HCT116 (cell line): ENCODE data around the gene PPP4R2. TPM values are rescaled to one million over a fixed set of nuclear protein-coding genes. Genes with fewer than 3 reads are reported as not detected.

Experiments
- ATAC-seq: fragments of 200-7000 bp; cut with Tn5 transposase; 2 replicates; pipeline ENCODE4 v1.9.1; 2020; ENCODE audit warnings: mild to moderate bottlenecking, moderate library complexity
- BruUV-seq: library from RNA; stranded (reverse); fragments of 400-500 nt; replicated peaks from 2 replicates; lab custom pipeline; 2021; lab: Mats Ljungman, UMichigan
- CTCF ChIA-PET: fragments of 300-600 bp; sonication (Branson Sonifier 250); formaldehyde crosslinking; loops from one replicate; lab custom pipeline; 2021; ENCODE audit warnings: antibody characterized with exemption; lab: Charles Lee
- POLR2A ChIA-PET: fragments of 300-600, 350-600 bp; sonication (Branson Sonifier 250); formaldehyde crosslinking; loops from one replicate; lab custom pipeline; 2021; ENCODE audit warnings: antibody characterized with exemption; lab: Charles Lee
- RAD21 ChIA-PET, 2 experiments: fragments of 300-600 bp; sonication (Branson Sonifier 250); formaldehyde crosslinking; loops; one replicate each; lab custom pipeline; 2023; ENCODE audit warnings: low total read pairs in 2 of 2; ENCODE audit not compliant: uncharacterized antibody in 2 of 2, unreplicated experiment in 2 of 2, low non-redundant PET in 1 of 2; lab: Charles Lee
- DNase-seq: peaks from one replicate; pipeline ENCODE4 v3.0.0-alpha.2; 2010; ENCODE audit warnings: low read depth, low spot score
- H2AFZ ChIP-seq: fragments of 200-600 bp; shearing (Covaris generic), sonication (generic); 2 replicates; pipeline ENCODE4 v1.6.1; 2017; ENCODE audit warnings: low read depth, mixed run types, mixed read lengths, antibody characterized with exemption, low read length; ENCODE audit not compliant: poor library complexity, severe bottlenecking
- H3K27ac ChIP-seq: 2 replicates; pipeline ENCODE4 v1.5.1; 2012; ENCODE audit warnings: low read depth, low read length
- H3K27me3 ChIP-seq: fragments of 200-600 bp; sonication (generic); 2 replicates; pipeline ENCODE4 v1.6.1; 2016; ENCODE audit warnings: mixed run types, low read length, mixed read lengths; ENCODE audit not compliant: insufficient read depth
- H3K36me3 ChIP-seq, 2 experiments: fragments of 200-500 bp in 1 of 2; fragments of 200-600 bp in 1 of 2; sonication (Bioruptor generic) in 1 of 2; sonication (generic) in 1 of 2; 2 replicates each; pipeline versions ENCODE4 v1.5.1 to v1.6.1; 2014 to 2016; ENCODE audit warnings: low read length in 2 of 2, inconsistent platforms in 1 of 2, mixed read lengths in 1 of 2, mixed run types in 1 of 2; ENCODE audit not compliant: insufficient read depth in 2 of 2, control insufficient read depth in 1 of 2
- H3K4me1 ChIP-seq, 2 experiments: fragments of 200-600 bp in 1 of 2; sonication (generic) in 1 of 2; 2 replicates each; pipeline versions ENCODE4 v1.5.1 to v1.6.1; 2012 to 2017; ENCODE audit warnings: low read length in 2 of 2, inconsistent platforms in 1 of 2, mild to moderate bottlenecking in 1 of 2, mixed read lengths in 1 of 2, mixed run types in 1 of 2, moderate library complexity in 1 of 2; ENCODE audit not compliant: insufficient read depth in 2 of 2, control insufficient read depth in 1 of 2
- H3K4me2 ChIP-seq: fragments of 200-600 bp; sonication (generic); 2 replicates; pipeline ENCODE4 v1.6.1; 2017; ENCODE audit warnings: mixed run types, low read length, mixed read lengths
- H3K4me3 ChIP-seq, 2 experiments: fragments of 200-600 bp in 1 of 2; sonication (generic) in 1 of 2; replicated peaks in 1 of 2; 2 replicates each; pipeline ENCODE4 v1.5.1; 2011 to 2016; ENCODE audit warnings: low read length in 2 of 2, control low read depth in 1 of 2, low read depth in 1 of 2, mild to moderate bottlenecking in 1 of 2, mixed read lengths in 1 of 2, mixed run types in 1 of 2
- H3K79me2 ChIP-seq: fragments of 200-600 bp; sonication (generic); 2 replicates; pipeline ENCODE4 v1.6.1; 2017; ENCODE audit warnings: mild to moderate bottlenecking, mixed run types, low read length, moderate library complexity, mixed read lengths; ENCODE audit not compliant: insufficient read depth
- H3K9ac ChIP-seq: fragments of 200-600 bp; sonication (generic); 2 replicates; pipeline ENCODE4 v1.6.1; 2016; ENCODE audit warnings: low read length, mixed read lengths
- H3K9me2 ChIP-seq: fragments of 200-600 bp; sonication (generic), shearing (Covaris generic); 2 replicates; pipeline ENCODE4 v1.6.1; 2017; ENCODE audit warnings: mixed run types, mild to moderate bottlenecking, moderate library complexity; ENCODE audit not compliant: insufficient read depth
- H3K9me3 ChIP-seq, 2 experiments: fragments of 200-500 bp in 1 of 2; fragments of 200-600 bp in 1 of 2; sonication (Bioruptor generic) in 1 of 2; sonication (generic) in 1 of 2; 2 replicates each; pipeline ENCODE4 v1.6.1; 2014 to 2017; ENCODE audit warnings: low read length in 2 of 2, mixed read lengths in 2 of 2, inconsistent platforms in 1 of 2, low read depth in 1 of 2, mild to moderate bottlenecking in 1 of 2, mixed run types in 1 of 2, moderate library complexity in 1 of 2; ENCODE audit not compliant: control insufficient read depth in 1 of 2, insufficient read depth in 1 of 2
- H4K20me1 ChIP-seq: fragments of 200-600 bp; sonication (generic), shearing (Covaris generic); 2 replicates; pipeline ENCODE4 v1.6.1; 2017; ENCODE audit warnings: mixed run types, mild to moderate bottlenecking, moderate library complexity; ENCODE audit not compliant: insufficient read depth
- ATF3 ChIP-seq: IDR thresholded peaks from 2 replicates; pipeline ENCODE4 v1.6.1; 2012
- CBX3 ChIP-seq: IDR thresholded peaks from 2 replicates; pipeline ENCODE4 v1.6.1; 2012; ENCODE audit warnings: low read depth
- CEBPB ChIP-seq: IDR thresholded peaks from 2 replicates; pipeline ENCODE4 v1.6.1; 2012; ENCODE audit warnings: low read depth
- CTCF ChIP-seq, 3 experiments: fragments of 200-600 bp in 1 of 3; sonication (generic) in 1 of 3; IDR thresholded peaks in 2 of 3; conservative IDR thresholded peaks in 1 of 3; 2 replicates each; pipeline ENCODE4 v1.5.1; 2012 to 2017; ENCODE audit warnings: low read depth in 2 of 3, low read length in 2 of 3, antibody characterized with exemption in 1 of 3, borderline replicate concordance in 1 of 3, control low read depth in 1 of 3, mild to moderate bottlenecking in 1 of 3, mixed read lengths in 1 of 3, mixed run types in 1 of 3, moderate library complexity in 1 of 3; ENCODE audit not compliant: insufficient read depth in 1 of 3
- EGR1 ChIP-seq: IDR thresholded peaks from 2 replicates; pipeline ENCODE4 v1.6.1; 2012; ENCODE audit warnings: low read depth
- EZH2 ChIP-seq: fragments of 200-600 bp; sonication (generic); IDR thresholded peaks from 2 replicates; pipeline ENCODE4 v1.6.1; 2017; ENCODE audit warnings: antibody characterized with exemption, mixed run types
- EZH2phosphoT487 ChIP-seq: fragments of 200-600 bp; IDR thresholded peaks from 2 replicates; pipeline ENCODE4 v1.6.1; 2018; ENCODE audit warnings: antibody characterized with exemption, borderline replicate concordance
- JUND ChIP-seq: IDR thresholded peaks from 2 replicates; pipeline ENCODE4 v1.6.1; 2012
- MAX ChIP-seq: IDR thresholded peaks from 2 replicates; pipeline ENCODE4 v1.6.1; 2012
- POLR2AphosphoS5 ChIP-seq: IDR thresholded peaks from 2 replicates; pipeline ENCODE4 v1.6.1; 2011; ENCODE audit warnings: mild to moderate bottlenecking, low read depth, low read length, moderate library complexity
- SIN3A ChIP-seq: IDR thresholded peaks from 2 replicates; pipeline ENCODE4 v1.6.1; 2012; ENCODE audit warnings: low read depth
- SP1 ChIP-seq: IDR thresholded peaks from 2 replicates; pipeline ENCODE4 v1.6.1; 2012; ENCODE audit warnings: low read depth
- TCF7L2 ChIP-seq: IDR thresholded peaks from 2 replicates; pipeline ENCODE4 v1.7.0; 2011; ENCODE audit warnings: borderline replicate concordance, inconsistent platforms; ENCODE audit not compliant: insufficient read depth, insufficient read length; ENCODE audit errors: extremely low read depth
- YY1 ChIP-seq: IDR thresholded peaks from 2 replicates; pipeline ENCODE4 v1.6.1; 2011; ENCODE audit warnings: low read length, low read depth, moderate library complexity, mild to moderate bottlenecking; ENCODE audit not compliant: insufficient replicate concordance; ENCODE audit errors: extremely low read depth
- ZBTB33 ChIP-seq: IDR thresholded peaks from 2 replicates; pipeline ENCODE4 v1.6.1; 2011; ENCODE audit warnings: mild to moderate bottlenecking, low read length, moderate library complexity; ENCODE audit not compliant: insufficient replicate concordance; ENCODE audit errors: extremely low read depth
- ZFX ChIP-seq: fragments of 450-650 bp; IDR thresholded peaks from 2 replicates; pipeline ENCODE4 v1.6.1; 2017
- ZNF274 ChIP-seq: fragments of 200-500 bp; sonication (Bioruptor generic); IDR thresholded peaks from 2 replicates; pipeline ENCODE4 v1.6.1; 2014; ENCODE audit warnings: mild to moderate bottlenecking, low read depth, low read length, inconsistent platforms
- intact Hi-C: fragments of 100-400 bp; cut with micrococcal nuclease; formaldehyde crosslinking; loops from 2 replicates; pipeline ENCODE4 v1.10.0; 2022
- total RNA-seq: library from RNA; stranded (reverse); gene quantifications from one replicate; pipeline ENCODE4 v1.2.1, GENCODE V29; 2021; ENCODE audit not compliant: unreplicated experiment

PPP4R2 gene
- total RNA-seq, 1 experiment from 2014 or later: 72.5 TPM

GRCh38 chr3:72960812-72961518 lies 35.6 kb upstream of the PPP4R2 start:
- ATAC-seq: no peak
- CTCF ChIA-PET: no interaction called here

GRCh38 chr3:72961752-72962151 lies 34.9 kb upstream of the PPP4R2 start:
- no peak overlapping the region for H3K9ac ChIP-seq
- ChIA-PET CTCF (no interaction called here), RAD21 (no interaction called here)

More at GRCh38 chr3:72960812-72961518, 35.6 kb upstream of the PPP4R2 start:
- Histone ChIP-seq H3K9me3 (no peaks in the 10 kb centered on the region), H4K20me1 (no peaks in the 10 kb centered on the region), H3K27me3 (no peaks in the 10 kb centered on the region), H3K4me1 (peaks cover 0 to 5% of the 10 kb centered on the region in 2 experiments; a peak in 1 of 4 replicates), H3K79me2 (no peaks in the 10 kb centered on the region), H3K4me3 (no peak overlapping the region), H3K9me2 (no peaks in the 10 kb centered on the region), H3K4me2 (no peak overlapping the region), H3K9ac (no peak overlapping the region), H3K27ac (no peak overlapping the region)
- BruUV-seq: no TSS peak
- POLR2A ChIA-PET: no interaction called here
- RAD21 ChIA-PET: no interaction called here
- no peak for DNase-seq
- TF ChIP-seq ZFX (no peak), POLR2AphosphoS5 (no peak), EGR1 (no peak), EZH2 (no peak), ATF3 (no peak), SP1 (no peak), YY1 (no peak)
- TF ChIP-seq, all 23 proteins: peak for 0
- H3K36me3 ChIP-seq: no peaks in the 10 kb centered on the region
- no peak overlapping the region for H2AFZ ChIP-seq
- intact Hi-C loops: no loop called here

More at GRCh38 chr3:72961752-72962151, 34.9 kb upstream of the PPP4R2 start:
- no peaks in the 10 kb centered on the region for H3K79me2 ChIP-seq
- no peaks in the 10 kb centered on the region for H3K36me3 ChIP-seq
- H2AFZ ChIP-seq: no peak overlapping the region
- no peaks in the 10 kb centered on the region for H4K20me1 ChIP-seq
- no peaks in the 10 kb centered on the region for H3K9me3 ChIP-seq
- TF ChIP-seq EZH2 (no peak), MAX (no peak), ZFX (no peak), CEBPB (no peak), ZNF274 (no peak), CTCF (IDR thresholded peaks at IDR 0.05 in 2 of 3, conservative IDR thresholded peaks at IDR 0.05 in 1 of 3; ENCODE audit: borderline replicate concordance in 1 of 3, insufficient read depth in 1 of 3, low read depth in 2 of 3, low read length in 2 of 3) (no peak), JUND (no peak), ZBTB33 (no peak), TCF7L2 (no peak), EZH2phosphoT487 (no peak), SIN3A (no peak), POLR2AphosphoS5 (no peak), CBX3 (no peak)
- no peak overlapping the region for H3K4me2 ChIP-seq
- DNase-seq (no peak), ATAC-seq (no peak)
- POLR2A ChIA-PET: no interaction called here
- no peak overlapping the region for H3K4me3 ChIP-seq
- intact Hi-C loops: no loop called here
- no TSS peak for BruUV-seq
- H3K27me3 ChIP-seq: no peaks in the 10 kb centered on the region
- H3K4me1 ChIP-seq: peaks cover 0 to 5% of the 10 kb centered on the region in 2 experiments; a peak in 1 of 4 replicates
- H3K9me2 ChIP-seq: no peaks in the 10 kb centered on the region
- no peak overlapping the region for H3K27ac ChIP-seq
